ENCODE measurements around the gene EXOC4. TPM values are rescaled to one million over a fixed set of nuclear protein-coding genes. Genes with fewer than 3 reads are reported as not detected.

EXOC4 gene
- total and polyA plus RNA-seq, 2 of the 13 experiments (the other 11 are each of a cell fraction or from before 2014, with no cell fraction given), result 22.5 to 39.0 TPM

DNA sequence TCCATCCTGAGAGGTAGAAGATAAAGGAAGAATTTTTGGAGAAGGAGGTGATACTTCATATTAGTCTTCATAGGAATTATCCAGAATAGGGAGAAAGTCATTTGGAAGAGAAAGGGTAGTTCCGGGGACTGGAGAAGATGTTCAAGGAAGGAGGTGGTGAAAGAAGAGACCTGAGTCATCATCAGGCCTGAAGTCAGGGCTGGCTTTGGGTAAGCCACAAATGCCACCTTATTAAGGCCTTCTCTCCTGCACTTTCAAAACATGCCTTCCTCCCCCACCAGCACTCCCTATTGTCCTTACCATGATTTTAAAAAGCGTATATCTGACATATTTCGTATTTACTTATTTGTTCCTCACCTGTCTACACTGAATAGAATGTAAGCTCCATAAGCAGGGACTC, 762.1 kb downstream of the EXOC4 start:
- no peaks in the 10 kb centered on the region for H4K20me1 ChIP-seq (ENCODE audit: insufficient read depth, low read length)
- TF ChIP-seq KDM1A (CRISPR knock-in tag; IDR thresholded peaks at IDR 0.05) (no peak), ELF1 (CRISPR knock-in tag; IDR thresholded peaks at IDR 0.05) (no peak), ZFP90 (CRISPR knock-in tag; IDR thresholded peaks at IDR 0.05; ENCODE audit: borderline replicate concordance) (no peak), ZNF660 (CRISPR knock-in tag; IDR thresholded peaks at IDR 0.05; ENCODE audit: borderline replicate concordance, low read depth) (no peak), RCOR2 (CRISPR knock-in tag; IDR thresholded peaks at IDR 0.05) (no peak), RFX1 (IDR thresholded peaks at IDR 0.05) (no peak), ZFP41 (CRISPR knock-in tag; IDR thresholded peaks at IDR 0.05; ENCODE audit: borderline replicate concordance) (no peak), POLR2G (IDR thresholded peaks at IDR 0.05; ENCODE audit: low read depth, low read length) (no peak), THAP11 (CRISPR knock-in tag; IDR thresholded peaks at IDR 0.05) (no peak), ZNF136 (CRISPR knock-in tag; IDR thresholded peaks at IDR 0.05; ENCODE audit: low read depth) (no peak)
- TF ChIP-seq, protein P1, sequence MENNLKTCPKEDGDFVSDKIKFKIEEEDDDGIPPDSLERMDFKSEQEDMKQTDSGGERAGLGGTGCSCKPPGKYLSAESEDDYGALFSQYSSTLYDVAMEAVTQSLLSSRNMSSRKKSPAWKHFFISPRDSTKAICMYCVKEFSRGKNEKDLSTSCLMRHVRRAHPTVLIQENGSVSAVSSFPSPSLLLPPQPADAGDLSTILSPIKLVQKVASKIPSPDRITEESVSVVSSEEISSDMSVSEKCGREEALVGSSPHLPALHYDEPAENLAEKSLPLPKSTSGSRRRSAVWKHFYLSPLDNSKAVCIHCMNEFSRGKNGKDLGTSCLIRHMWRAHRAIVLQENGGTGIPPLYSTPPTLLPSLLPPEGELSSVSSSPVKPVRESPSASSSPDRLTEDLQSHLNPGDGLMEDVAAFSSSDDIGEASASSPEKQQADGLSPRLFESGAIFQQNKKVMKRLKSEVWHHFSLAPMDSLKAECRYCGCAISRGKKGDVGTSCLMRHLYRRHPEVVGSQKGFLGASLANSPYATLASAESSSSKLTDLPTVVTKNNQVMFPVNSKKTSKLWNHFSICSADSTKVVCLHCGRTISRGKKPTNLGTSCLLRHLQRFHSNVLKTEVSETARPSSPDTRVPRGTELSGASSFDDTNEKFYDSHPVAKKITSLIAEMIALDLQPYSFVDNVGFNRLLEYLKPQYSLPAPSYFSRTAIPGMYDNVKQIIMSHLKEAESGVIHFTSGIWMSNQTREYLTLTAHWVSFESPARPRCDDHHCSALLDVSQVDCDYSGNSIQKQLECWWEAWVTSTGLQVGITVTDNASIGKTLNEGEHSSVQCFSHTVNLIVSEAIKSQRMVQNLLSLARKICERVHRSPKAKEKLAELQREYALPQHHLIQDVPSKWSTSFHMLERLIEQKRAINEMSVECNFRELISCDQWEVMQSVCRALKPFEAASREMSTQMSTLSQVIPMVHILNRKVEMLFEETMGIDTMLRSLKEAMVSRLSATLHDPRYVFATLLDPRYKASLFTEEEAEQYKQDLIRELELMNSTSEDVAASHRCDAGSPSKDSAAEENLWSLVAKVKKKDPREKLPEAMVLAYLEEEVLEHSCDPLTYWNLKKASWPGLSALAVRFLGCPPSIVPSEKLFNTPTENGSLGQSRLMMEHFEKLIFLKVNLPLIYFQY (CRISPR knock-in tag; IDR thresholded peaks at IDR 0.05; ENCODE audit: borderline replicate concordance), result no peak
- TF ChIP-seq, protein P2, sequence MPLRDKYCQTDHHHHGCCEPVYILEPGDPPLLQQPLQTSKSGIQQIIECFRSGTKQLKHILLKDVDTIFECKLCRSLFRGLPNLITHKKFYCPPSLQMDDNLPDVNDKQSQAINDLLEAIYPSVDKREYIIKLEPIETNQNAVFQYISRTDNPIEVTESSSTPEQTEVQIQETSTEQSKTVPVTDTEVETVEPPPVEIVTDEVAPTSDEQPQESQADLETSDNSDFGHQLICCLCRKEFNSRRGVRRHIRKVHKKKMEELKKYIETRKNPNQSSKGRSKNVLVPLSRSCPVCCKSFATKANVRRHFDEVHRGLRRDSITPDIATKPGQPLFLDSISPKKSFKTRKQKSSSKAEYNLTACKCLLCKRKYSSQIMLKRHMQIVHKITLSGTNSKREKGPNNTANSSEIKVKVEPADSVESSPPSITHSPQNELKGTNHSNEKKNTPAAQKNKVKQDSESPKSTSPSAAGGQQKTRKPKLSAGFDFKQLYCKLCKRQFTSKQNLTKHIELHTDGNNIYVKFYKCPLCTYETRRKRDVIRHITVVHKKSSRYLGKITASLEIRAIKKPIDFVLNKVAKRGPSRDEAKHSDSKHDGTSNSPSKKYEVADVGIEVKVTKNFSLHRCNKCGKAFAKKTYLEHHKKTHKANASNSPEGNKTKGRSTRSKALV (CRISPR knock-in tag; IDR thresholded peaks at IDR 0.05), result no peak
- TF ChIP-seq, protein P3, sequence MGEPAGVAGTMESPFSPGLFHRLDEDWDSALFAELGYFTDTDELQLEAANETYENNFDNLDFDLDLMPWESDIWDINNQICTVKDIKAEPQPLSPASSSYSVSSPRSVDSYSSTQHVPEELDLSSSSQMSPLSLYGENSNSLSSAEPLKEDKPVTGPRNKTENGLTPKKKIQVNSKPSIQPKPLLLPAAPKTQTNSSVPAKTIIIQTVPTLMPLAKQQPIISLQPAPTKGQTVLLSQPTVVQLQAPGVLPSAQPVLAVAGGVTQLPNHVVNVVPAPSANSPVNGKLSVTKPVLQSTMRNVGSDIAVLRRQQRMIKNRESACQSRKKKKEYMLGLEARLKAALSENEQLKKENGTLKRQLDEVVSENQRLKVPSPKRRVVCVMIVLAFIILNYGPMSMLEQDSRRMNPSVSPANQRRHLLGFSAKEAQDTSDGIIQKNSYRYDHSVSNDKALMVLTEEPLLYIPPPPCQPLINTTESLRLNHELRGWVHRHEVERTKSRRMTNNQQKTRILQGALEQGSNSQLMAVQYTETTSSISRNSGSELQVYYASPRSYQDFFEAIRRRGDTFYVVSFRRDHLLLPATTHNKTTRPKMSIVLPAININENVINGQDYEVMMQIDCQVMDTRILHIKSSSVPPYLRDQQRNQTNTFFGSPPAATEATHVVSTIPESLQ (CRISPR knock-in tag; conservative IDR thresholded peaks at IDR 0.05), result no peak
- H3K9me3 ChIP-seq (ENCODE audit: low read length), result no peaks in the 10 kb centered on the region
- no TSS peak for BruUV-seq (replicated peaks)
- H3K27ac ChIP-seq (ENCODE audit: extremely low read length, insufficient read depth, low read length), result no peak overlapping the region
- H2AFZ ChIP-seq (ENCODE audit: low read length), result no peak overlapping the region
- intact Hi-C loops (cut with micrococcal nuclease; ENCODE audit: unreplicated experiment), result loop anchor here (10.0 kb wide), 1 partner anchor 410 kb away; no protein-coding TSS in a partner anchor
- no peak overlapping the region for H3K4me2 ChIP-seq (ENCODE audit: low read depth, low read length)
- 92% methylated on average over 3 of the region's 3 CpGs for WGBS (ENCODE audit: low lambda C conversion rate)
- H3K27me3 ChIP-seq (ENCODE audit: control insufficient read depth in 1 of 2, insufficient read depth in 2 of 2, low read length in 2 of 2), result no peaks in the 10 kb centered on the region
- FAIRE-seq, result no peak
- H3K4me3 ChIP-seq (replicated peaks in 1 of 3; ENCODE audit: insufficient read depth in 1 of 3, low read depth in 2 of 3, low read length in 3 of 3), result no peak overlapping the region
- POLR2A ChIA-PET, result no interaction called here
- no peak for DNase-seq (ENCODE audit: low spot score)
- no peak overlapping the region for H3K9ac ChIP-seq (ENCODE audit: insufficient read depth, low read depth, low read length)
- CTCF ChIA-PET (ENCODE audit: low intra/inter-chr PET ratio, low total read pairs), result no interaction called here
- no peaks in the 10 kb centered on the region for H3K79me2 ChIP-seq (ENCODE audit: insufficient read depth, low read length)
- in situ Hi-C loops (cut with HindIII; ENCODE audit: extremely low pct_ligation_motif_present, low pct_unique_long_range_greater_than_20kb), result no loop called here
- H3K36me3 ChIP-seq (replicated peaks in 1 of 2; ENCODE audit: control insufficient read depth in 1 of 2, insufficient read depth in 2 of 2, low read length in 2 of 2), result 0 out of 5 replicates have a peak, but pooled peaks cover 0 to 4% of the 10 kb centered on the region in 2 experiments
- peaks cover 13% of the 10 kb centered on the region for H3K4me1 ChIP-seq (ENCODE audit: insufficient read depth, low read length)
- no peak for ATAC-seq

All from HepG2 (cell line).